CD4-positive, CD25-positive, alpha-beta regulatory T cell (primary cell): ENCODE results near the gene KRT26. TPM values are rescaled to one million over a fixed set of nuclear protein-coding genes. Genes with fewer than 3 reads are reported as not detected.

Source experiments
- ATAC-seq, 2 donors: fragments of 150-1000 bp; cut with Tn5 transposase; one replicate each; pipeline ENCODE4 v1.10.0; 2021; ENCODE audit warnings: low read depth in 2 of 2, moderate number of reproducible peaks in 2 of 2, moderate library complexity in 1 of 2
- DNase-seq, 3 donors: peaks; one replicate each; pipeline versions ENCODE4 v3.0.0 to v3.0.0-alpha.2; 2012 to 2022; ENCODE audit warnings: mixed read lengths in 1 of 3
- H3K27ac ChIP-seq: one replicate; pipeline ENCODE4 v1.7.0; 2013; ENCODE audit warnings: mild to moderate bottlenecking, low read length; ENCODE audit not compliant: insufficient read depth, poor library complexity, severe bottlenecking
- H3K27me3 ChIP-seq: one replicate; pipeline ENCODE4 v1.7.0; 2013; ENCODE audit warnings: low read length; ENCODE audit not compliant: control insufficient read depth, insufficient read depth
- H3K36me3 ChIP-seq: one replicate; pipeline ENCODE4 v1.7.0; 2013; ENCODE audit warnings: mild to moderate bottlenecking, low read length, moderate library complexity; ENCODE audit not compliant: control insufficient read depth, insufficient read depth
- H3K4me1 ChIP-seq: 2 replicates; pipeline ENCODE4 v1.7.0; 2013; ENCODE audit warnings: mild to moderate bottlenecking, low read length; ENCODE audit not compliant: insufficient read depth, control insufficient read depth, poor library complexity, severe bottlenecking
- H3K4me3 ChIP-seq: one replicate; pipeline ENCODE4 v1.7.0; 2013; ENCODE audit warnings: low read depth, mild to moderate bottlenecking, low read length, moderate library complexity
- H3K9me3 ChIP-seq, 2 experiments: 1 replicate in 1 of 2; 2 replicates in 1 of 2; pipeline ENCODE4 v1.7.0; 2013; ENCODE audit warnings: low read length in 2 of 2, mild to moderate bottlenecking in 1 of 2, moderate library complexity in 1 of 2; ENCODE audit not compliant: control insufficient read depth in 2 of 2
- H3K27ac Mint-ChIP-seq, 3 donors: one replicate each; pipeline ENCODE4 v1.8.0; 2020 to 2022; ENCODE audit warnings: mild to moderate bottlenecking in 3 of 3, mixed read lengths in 3 of 3, moderate library complexity in 2 of 3
- H3K27me3 Mint-ChIP-seq: one replicate; pipeline ENCODE4 v1.8.0; 2022; ENCODE audit warnings: mild to moderate bottlenecking, mixed read lengths
- H3K36me3 Mint-ChIP-seq: one replicate; pipeline ENCODE4 v1.8.0; 2020; ENCODE audit warnings: mixed read lengths
- H3K4me1 Mint-ChIP-seq, 4 donors: one replicate each; pipeline ENCODE4 v1.8.0; 2020 to 2022; ENCODE audit warnings: mixed read lengths in 4 of 4, mild to moderate bottlenecking in 1 of 4
- H3K4me3 Mint-ChIP-seq, 4 donors: one replicate each; pipeline ENCODE4 v1.8.0; 2020 to 2022; ENCODE audit warnings: mild to moderate bottlenecking in 4 of 4, mixed read lengths in 4 of 4, moderate library complexity in 3 of 4
- H3K9me3 Mint-ChIP-seq, 7 donors: one replicate each; pipeline ENCODE4 v1.8.0; 2020 to 2022; ENCODE audit warnings: mixed read lengths in 7 of 7, mild to moderate bottlenecking in 3 of 7, moderate library complexity in 2 of 7
- polyA plus RNA-seq, 4 donors: library from polyadenylated mRNA; unstranded; fragments of 300-500 nt; fragmentation: Illumina TruSeq; gene quantifications; one replicate each; pipeline ENCODE4 v1.2.3, GENCODE V29; 2021
- total RNA-seq: library from RNA; stranded (reverse); gene quantifications from one replicate; pipeline ENCODE4 v1.2.3, GENCODE V29; 2022

KRT26 gene
- total and polyA plus RNA-seq, 5 donors from 2014 or later, result not detected

GRCh38 chr17:40809721-40810421 is 37.9 kb upstream of the KRT26 start:
- H3K4me1 ChIP-seq, result no peaks in the 10 kb centered on the region
- no peak overlapping the region for H3K4me3 Mint-ChIP-seq
- no peaks in the 10 kb centered on the region for H3K36me3 Mint-ChIP-seq
- no peaks in the 10 kb centered on the region for H3K36me3 ChIP-seq
- no peak for DNase-seq
- H3K27ac Mint-ChIP-seq, result no peak overlapping the region
- no peak for ATAC-seq
- no peaks in the 10 kb centered on the region for H3K9me3 ChIP-seq
- H3K27me3 ChIP-seq, result peaks cover 68% of the 10 kb centered on the region
- no peak overlapping the region for H3K27ac ChIP-seq
- no peak overlapping the region for H3K4me3 ChIP-seq
- peaks cover 0 to 5% (median 0%) of the 10 kb centered on the region in 7 donors for H3K9me3 Mint-ChIP-seq
- peaks cover 72% of the 10 kb centered on the region for H3K27me3 Mint-ChIP-seq
- no peaks in the 10 kb centered on the region for H3K4me1 Mint-ChIP-seq

- Histone ChIP-seq H3K9me3 (no peaks in the 10 kb centered on the region), H3K4me1 (peaks cover 3% of the 10 kb centered on the region), H3K27me3 (peaks cover 66% of the 10 kb centered on the region), H3K36me3 (no peaks in the 10 kb centered on the region), H3K27ac (no peak overlapping the region), H3K4me3 (no peak overlapping the region)
- no peaks in the 10 kb centered on the region for H3K36me3 Mint-ChIP-seq
- H3K27ac Mint-ChIP-seq, result no peak overlapping the region
- no peak overlapping the region for H3K4me3 Mint-ChIP-seq
- no peak for ATAC-seq
- H3K9me3 Mint-ChIP-seq, result peaks cover 0 to 6% (median 0%) of the 10 kb centered on the region in 7 donors
- DNase-seq, result no peak
- peaks cover 67% of the 10 kb centered on the region for H3K27me3 Mint-ChIP-seq
- peaks cover 0 to 3% (median 1%) of the 10 kb centered on the region in 4 donors for H3K4me1 Mint-ChIP-seq
These were observed 34.1 kb upstream of the KRT26 start for GRCh38 chr17:40806131-40806530.

GRCh38 chr17:40803617-40804082 is 31.6 kb upstream of the KRT26 start:
- no peaks in the 10 kb centered on the region for H3K36me3 ChIP-seq
- no peaks in the 10 kb centered on the region for H3K36me3 Mint-ChIP-seq
- peaks cover 60% of the 10 kb centered on the region for H3K27me3 ChIP-seq
- no peaks in the 10 kb centered on the region for H3K9me3 ChIP-seq
- no peak overlapping the region for H3K27ac ChIP-seq
- ATAC-seq (peak; percentile 78 to 81), DNase-seq (peak; percentile 58 to 76 (median 59))
- H3K4me1 ChIP-seq, result peaks cover 3% of the 10 kb centered on the region
- no peak overlapping the region for H3K4me3 Mint-ChIP-seq
- peaks cover 0 to 2% (median 0%) of the 10 kb centered on the region in 7 donors for H3K9me3 Mint-ChIP-seq
- H3K4me3 ChIP-seq, result no peak overlapping the region
- H3K4me1 Mint-ChIP-seq, result peaks cover 0 to 3% (median 1%) of the 10 kb centered on the region in 4 donors
- H3K27ac Mint-ChIP-seq, result no peak overlapping the region
- H3K27me3 Mint-ChIP-seq, result peaks cover 56% of the 10 kb centered on the region

DNA sequence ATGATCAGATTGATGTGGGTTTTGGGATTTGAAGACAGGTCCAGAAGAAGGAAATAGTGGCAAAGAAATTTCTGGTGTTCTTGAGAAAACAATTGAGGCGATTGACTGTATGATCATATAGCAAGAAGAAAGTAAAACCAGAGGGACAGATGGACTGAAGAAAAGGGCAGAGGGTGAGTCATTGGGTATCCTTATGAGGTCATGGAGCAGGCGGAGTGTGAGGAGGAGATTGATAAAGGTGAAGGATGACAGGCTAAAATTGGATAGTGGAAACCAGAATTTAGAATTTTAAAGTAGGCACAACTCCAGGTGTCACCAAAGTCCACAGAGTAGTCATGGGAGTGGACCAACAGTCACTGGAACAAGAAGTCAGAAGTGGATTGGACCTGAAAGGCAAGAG is 29.2 kb upstream of the KRT26 start:
- Histone ChIP-seq H3K4me3 (no peak overlapping the region), H3K4me1 (peaks cover 3% of the 10 kb centered on the region), H3K36me3 (no peaks in the 10 kb centered on the region), H3K27me3 (peaks cover 49% of the 10 kb centered on the region), H3K9me3 (no peaks in the 10 kb centered on the region), H3K27ac (no peak overlapping the region)
- Mint-ChIP-seq H3K27me3 (peaks cover 43% of the 10 kb centered on the region), H3K4me1 (peaks cover 0 to 3% (median 1%) of the 10 kb centered on the region in 4 donors), H3K36me3 (no peaks in the 10 kb centered on the region), H3K9me3 (peaks cover 0 to 2% (median 0%) of the 10 kb centered on the region in 7 donors), H3K4me3 (no peak overlapping the region), H3K27ac (no peak overlapping the region)
- ATAC-seq, result no peak
- no peak for DNase-seq

DNA sequence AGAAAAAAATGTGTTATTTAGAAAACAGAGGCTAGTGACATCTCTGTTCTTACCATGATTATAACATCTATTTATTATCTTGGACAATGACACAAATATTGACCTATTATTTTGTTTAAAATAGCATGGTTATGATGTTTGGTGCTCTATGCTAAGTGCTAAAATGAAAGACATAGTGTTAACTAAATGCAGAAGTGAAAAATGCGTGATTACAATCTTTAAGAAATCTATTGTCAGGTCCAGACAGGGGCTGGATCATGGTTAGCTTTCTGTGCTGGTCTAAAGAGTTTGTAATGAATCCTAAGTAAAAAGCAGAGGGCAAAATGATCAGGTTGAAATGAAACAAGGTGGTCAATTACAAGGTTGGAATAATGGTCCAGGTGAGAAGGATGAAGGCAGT is 28.4 kb upstream of the KRT26 start:
- H3K27ac Mint-ChIP-seq, result no peak overlapping the region
- H3K36me3 ChIP-seq, result no peaks in the 10 kb centered on the region
- no peaks in the 10 kb centered on the region for H3K9me3 ChIP-seq
- no peak for ATAC-seq
- DNase-seq, result no peak
- peaks cover 0 to 3% (median 1%) of the 10 kb centered on the region in 4 donors for H3K4me1 Mint-ChIP-seq
- peaks cover 43% of the 10 kb centered on the region for H3K27me3 Mint-ChIP-seq
- H3K9me3 Mint-ChIP-seq, result peaks cover 0 to 2% (median 0%) of the 10 kb centered on the region in 7 donors
- H3K4me3 Mint-ChIP-seq, result no peak overlapping the region
- H3K27ac ChIP-seq, result no peak overlapping the region
- H3K4me3 ChIP-seq, result no peak overlapping the region
- H3K4me1 ChIP-seq, result peaks cover 3% of the 10 kb centered on the region
- no peaks in the 10 kb centered on the region for H3K36me3 Mint-ChIP-seq
- peaks cover 45% of the 10 kb centered on the region for H3K27me3 ChIP-seq

DNA sequence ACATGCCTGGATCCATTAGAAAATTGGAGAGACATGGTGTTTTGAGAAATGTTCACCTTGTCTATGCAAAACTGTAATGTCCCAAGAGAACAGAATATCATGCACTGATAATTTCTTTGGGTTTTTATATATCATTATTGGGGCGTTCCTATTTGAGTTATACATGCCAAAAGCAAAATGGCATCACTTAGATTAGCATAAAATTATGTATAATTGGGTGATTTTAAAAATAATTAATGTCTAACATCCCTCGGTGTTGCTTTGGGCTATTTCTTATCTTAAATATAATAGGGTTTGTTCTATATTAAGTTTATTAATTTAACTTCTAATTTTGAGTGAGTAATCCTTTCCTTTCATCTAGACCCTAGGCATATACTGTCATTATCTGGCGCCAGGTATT is 27.9 kb upstream of the KRT26 start, which contains the start of gene KRT28:
TSS of gene KRT28 (minus strand) at position 101 of the 400 bp plus-strand sequence. CDS start at position 35, 66 bp downstream.
- no peak within 1 kb of the TSS for H3K27ac ChIP-seq
- H3K27me3 ChIP-seq, result peaks cover 41% of the 10 kb centered on the region
- H3K9me3 ChIP-seq, result no peaks in the 10 kb centered on the region
- Mint-ChIP-seq H3K4me1 (peaks cover 0 to 3% (median 1%) of the 10 kb centered on the region in 4 donors), H3K27ac (no peak within 1 kb of the TSS), H3K4me3 (no peak within 1 kb of the TSS), H3K36me3 (no peaks in the 10 kb centered on the region), H3K9me3 (peaks cover 0 to under 1% (median 0%) of the 10 kb centered on the region in 7 donors), H3K27me3 (peaks cover 38% of the 10 kb centered on the region)
- DNase-seq, result no peak
- peaks cover 3% of the 10 kb centered on the region for H3K4me1 ChIP-seq
- no peak within 1 kb of the TSS for H3K4me3 ChIP-seq
- H3K36me3 ChIP-seq, result no peaks in the 10 kb centered on the region
- ATAC-seq, result no peak

- no peaks in the 10 kb centered on the region for H3K9me3 ChIP-seq
- H3K27ac Mint-ChIP-seq, result no peak overlapping the region
- no peaks in the 10 kb centered on the region for H3K4me1 Mint-ChIP-seq
- no peaks in the 10 kb centered on the region for H3K9me3 Mint-ChIP-seq
- peaks cover 40% of the 10 kb centered on the region for H3K27me3 ChIP-seq
- no peak for ATAC-seq
- no peak overlapping the region for H3K4me3 Mint-ChIP-seq
- peaks cover 40% of the 10 kb centered on the region for H3K27me3 Mint-ChIP-seq
- no peak overlapping the region for H3K27ac ChIP-seq
- no peaks in the 10 kb centered on the region for H3K36me3 ChIP-seq
- no peaks in the 10 kb centered on the region for H3K36me3 Mint-ChIP-seq
- no peak for DNase-seq
- H3K4me3 ChIP-seq, result no peak overlapping the region
- no peaks in the 10 kb centered on the region for H3K4me1 ChIP-seq
These were observed 24.8 kb upstream of the KRT26 start for GRCh38 chr17:40796846-40797245.
